T1000 (cell line): ENCODE measurements around the gene G3BP2.

Experiments
- DNase-seq: peaks from one replicate; lab custom pipeline; 2025; ENCODE audit warnings: mixed read lengths; lab: John Stamatoyannopoulos, UW

The G3BP2 gene

DNA sequence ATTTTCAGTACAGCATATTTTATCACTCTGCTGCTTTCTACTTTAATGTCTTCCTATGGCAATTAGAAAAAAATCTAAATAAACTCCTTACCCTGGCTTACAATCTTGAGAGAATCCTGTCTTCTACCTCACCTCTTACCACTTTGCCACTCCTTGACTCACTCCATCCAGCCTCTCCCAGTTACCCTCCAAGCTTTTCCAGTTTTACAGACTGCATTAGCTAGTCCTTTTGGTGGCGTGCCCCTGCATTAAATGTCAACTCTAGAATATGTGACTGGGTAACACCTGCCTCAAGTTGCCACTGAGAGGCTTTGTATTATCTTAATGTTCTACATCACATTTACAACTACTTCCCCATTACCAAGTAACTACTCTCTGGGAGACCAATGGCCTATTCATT lies 35.4 kb downstream of the G3BP2 start:
- no peak for DNase-seq

DNA sequence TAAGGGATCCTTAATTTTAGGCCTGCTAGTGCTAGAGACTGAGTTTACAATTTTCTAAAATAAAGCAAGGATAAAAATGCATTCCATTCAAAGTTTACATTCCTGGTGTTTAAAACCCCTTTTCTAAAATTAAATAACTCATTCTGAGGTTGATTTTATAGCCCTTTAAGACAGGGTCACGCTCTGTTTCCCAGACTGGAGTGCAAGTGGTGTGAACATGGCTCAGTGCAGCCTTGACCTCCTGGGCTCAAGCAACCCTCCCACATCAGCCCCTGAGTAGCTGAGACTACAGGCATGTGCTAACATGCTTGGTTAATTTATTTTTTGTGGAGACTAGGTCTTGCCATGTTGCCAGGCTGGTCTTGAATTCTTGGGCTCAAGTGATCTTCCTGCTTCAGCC lies 36.0 kb downstream of the G3BP2 start:
- DNase-seq: no peak

DNA sequence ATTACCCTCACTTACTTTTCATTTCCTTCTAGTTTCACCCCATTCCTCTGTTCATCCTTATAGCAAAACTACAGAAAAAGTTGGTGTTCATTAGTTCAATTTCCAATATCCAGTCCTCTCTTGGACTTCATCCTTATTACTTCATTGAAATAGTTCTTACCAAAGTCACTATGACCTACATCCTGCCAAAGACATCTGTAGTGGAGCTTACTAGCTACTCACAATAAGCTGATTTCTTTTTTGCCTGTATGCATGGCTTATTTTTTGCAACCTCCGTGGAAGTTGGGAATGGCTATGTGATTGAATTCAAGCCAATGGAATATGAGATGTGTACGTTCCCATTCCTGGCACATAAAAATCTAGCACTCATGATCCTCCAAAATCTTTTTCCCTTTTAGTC lies 38.3 kb downstream of the G3BP2 start:
- no peak for DNase-seq

DNA sequence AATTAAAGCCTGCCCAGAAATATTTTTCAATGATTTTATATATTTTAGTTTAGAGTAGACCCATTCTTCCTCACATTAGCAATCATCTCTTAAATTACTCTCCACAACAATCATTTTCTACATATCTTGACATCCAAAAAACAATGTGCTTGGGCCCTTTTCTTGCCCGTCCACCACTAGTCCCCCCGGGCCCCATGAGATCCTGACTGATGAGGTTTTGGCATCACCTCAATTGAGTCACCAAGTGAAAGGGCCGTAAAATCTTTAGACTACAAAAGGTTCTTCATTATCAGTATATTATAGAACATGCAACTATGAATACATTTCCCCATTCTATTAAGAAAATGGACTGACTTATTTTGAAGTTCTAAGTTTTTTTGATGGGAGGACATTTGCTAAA lies 38.9 kb downstream of the G3BP2 start:
- no peak for DNase-seq

DNA sequence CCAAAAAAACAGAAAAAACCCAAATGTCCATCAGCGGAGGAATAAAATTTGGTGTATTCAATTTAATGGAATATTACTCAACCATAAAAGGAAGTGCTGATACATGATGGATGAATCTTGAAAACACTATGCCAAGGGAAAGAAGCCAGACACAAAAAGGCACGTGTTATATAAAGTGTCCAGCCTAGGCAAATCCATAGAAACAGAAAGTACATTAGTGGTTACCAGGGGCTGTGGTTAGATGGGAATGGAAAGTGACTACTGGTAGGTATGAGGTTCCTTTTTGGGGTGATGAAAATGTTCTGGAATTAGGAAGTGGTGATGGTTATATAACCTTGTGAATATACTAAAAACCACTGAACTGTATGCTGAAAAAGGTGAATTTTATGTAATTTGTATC lies 39.4 kb downstream of the G3BP2 start:
- DNase-seq: no peak

DNA sequence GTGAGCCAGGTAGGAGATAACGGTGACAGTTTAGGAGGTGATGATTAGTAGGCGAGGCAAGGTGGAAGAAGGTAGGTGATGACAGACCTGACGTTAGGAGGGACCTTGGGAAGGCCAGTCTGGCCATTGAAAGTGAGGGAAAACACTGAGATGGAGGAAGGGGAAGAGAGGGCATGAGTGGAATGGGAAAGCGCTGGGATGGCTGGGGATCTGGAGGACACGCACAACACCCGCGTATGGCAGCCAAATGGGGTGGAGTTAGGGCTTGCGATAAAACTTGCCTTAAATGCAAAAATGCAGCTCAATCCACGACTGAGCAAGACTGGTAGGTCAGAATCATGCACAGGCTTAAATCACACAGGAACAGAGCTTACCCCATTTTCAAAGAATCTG lies 42.3 kb downstream of the G3BP2 start:
- DNase-seq: no peak

DNA sequence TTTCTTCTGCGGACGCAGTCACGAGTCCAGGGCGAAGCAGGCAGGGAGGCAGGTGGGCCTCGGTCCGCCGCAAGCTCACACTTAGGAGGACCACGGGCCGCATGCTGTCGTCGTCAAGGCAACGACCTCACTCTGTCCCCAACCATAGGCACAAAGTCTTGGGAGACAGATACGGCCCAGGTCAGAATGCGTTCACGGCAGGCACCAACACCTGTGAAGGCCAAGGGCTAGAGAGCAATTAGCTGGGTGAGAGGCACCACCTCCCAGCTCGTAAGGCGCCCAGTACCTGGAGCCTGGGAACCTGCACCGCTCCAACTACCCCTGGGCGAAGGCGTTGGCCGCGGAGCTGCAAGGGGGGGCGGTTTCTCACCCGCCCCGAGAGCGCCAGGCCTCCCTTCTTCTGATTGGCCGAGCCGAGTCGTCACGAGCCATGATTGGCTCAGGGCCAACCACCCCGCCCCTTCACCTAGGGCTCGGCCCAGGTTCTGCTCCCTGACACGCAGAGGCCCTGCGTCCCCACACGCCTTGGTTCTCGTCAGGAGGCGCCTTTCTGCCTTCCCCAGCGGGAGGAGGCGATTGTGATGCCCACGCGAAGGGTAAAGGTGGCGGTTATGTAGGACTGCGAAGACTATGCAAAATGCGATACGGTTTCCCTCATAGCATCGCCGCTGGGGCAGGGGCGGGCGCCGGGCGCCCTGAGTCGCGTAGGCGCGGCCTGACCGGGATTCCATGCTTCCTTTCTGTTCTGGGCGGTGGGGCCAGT lies 42.9 kb downstream of the G3BP2 start, which contains the start of gene CDKL2:
Gene CDKL2, minus strand, starts transcription at position 355 of the 763 bp plus-strand sequence. CDS start 4,540 bp downstream, outside the sequence.
- DNase-seq: no peak

DNA sequence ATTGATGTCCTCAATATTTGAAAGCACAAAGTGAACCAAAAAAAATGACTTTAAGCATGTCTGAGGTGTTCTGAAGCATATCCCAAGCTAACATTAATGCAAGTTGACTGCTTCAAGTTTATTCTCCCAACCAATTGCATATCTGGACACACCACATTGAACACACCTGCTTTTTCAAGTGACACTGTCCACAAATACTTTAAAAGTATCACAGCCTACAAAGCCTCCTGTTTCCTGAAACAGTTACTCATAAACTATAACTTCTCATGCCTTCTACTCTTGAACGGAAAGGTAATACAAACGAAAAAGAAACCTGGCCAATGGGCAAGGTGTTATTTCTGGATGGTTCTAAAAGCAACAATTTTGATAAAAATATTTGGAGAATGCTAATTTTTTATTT lies 44.0 kb downstream of the G3BP2 start:
- DNase-seq: no peak

DNA sequence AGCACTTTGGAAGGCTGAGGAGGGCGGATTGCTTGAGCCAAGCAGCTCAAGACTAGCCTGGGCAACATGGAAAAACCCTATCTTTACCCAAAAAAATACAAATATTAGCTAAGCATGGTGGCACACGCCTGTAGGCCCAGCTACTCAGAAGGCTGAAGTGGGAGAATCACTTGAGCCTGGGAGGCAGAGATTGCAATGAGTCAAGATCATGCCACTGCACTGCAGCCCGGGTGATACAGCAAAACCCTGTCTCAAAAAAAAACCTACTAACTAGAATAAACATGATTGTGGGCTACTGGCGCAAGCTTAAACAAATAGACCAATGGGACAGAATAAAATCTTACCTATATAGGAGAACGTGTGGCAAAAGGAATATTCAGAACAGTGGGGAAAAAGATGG lies 50.2 kb downstream of the G3BP2 start:
- DNase-seq: no peak

DNA sequence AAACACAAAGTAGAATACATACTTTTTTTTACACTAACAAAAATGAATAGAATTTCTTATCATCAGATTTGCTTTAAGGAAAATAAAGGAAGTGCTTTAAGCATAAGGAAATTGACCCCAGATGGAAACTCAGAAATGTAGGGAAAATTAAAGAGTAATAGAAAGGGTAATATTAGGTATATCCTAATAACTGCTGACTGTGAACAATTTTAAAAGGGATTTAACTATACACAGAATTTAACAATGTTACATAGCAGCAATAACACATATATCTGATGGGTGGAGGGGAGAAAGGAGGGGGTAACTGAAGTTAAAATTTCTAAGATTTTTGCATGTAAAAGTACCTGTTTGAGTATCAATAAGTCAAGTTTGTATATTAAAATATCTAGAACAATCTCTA lies 51.5 kb downstream of the G3BP2 start:
- no peak for DNase-seq

DNA sequence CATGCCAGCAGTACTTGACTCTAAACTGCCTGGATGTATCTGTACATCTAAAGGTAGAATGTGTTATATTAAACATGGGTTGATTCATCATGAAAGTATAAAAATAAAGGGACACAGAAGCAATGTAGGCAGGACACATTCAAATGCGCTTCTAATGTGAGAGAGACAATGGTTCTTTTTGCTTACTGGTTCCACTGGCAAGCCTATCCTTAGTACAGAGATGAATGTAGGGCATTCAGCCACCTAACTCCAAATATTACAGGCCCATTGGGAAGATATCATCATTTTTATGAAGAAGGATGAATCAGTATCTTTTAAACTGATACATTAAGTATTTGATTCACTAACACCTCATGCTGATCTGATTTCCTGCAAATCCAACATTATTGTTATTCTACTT lies 60.9 kb downstream of the G3BP2 start:
- DNase-seq: no peak

DNA sequence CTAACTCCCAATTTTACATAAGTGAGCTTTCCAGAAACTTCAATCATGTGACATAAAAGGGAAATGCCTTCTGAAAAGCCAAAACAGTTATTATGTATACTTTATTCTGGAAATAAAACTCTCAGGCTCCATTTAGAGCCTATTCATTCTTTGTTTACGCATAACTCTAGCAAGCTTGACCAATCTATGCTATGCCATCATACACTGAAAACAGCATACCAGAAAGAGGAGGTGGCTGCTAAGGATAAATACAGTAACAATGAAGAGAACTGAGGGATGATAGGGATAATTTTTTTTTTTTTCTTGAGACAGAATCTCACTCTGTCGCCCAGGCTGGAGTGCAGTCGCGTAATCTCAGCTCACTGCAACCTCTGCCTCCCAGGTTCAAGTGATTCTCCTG lies 67.3 kb downstream of the G3BP2 start:
- no peak for DNase-seq

DNA sequence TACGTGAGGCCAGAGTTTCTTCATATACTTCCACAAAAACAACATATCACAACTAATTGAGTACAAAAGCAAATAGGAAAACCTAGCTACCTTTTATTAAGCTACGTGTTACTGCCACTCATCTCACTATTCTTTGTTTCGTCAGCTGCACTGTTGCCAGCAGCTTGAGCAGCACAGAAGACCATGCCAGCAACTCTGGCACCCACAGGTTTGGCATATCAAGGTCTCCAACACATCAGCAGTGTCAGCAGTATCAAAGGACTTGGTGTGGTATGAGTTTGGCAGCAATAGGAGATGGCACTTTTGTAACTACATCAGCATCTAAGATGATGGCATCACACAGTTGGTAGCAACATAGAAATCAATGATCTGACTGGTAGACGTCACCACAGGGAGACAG lies 73.6 kb downstream of the G3BP2 start:
- no peak for DNase-seq

DNA sequence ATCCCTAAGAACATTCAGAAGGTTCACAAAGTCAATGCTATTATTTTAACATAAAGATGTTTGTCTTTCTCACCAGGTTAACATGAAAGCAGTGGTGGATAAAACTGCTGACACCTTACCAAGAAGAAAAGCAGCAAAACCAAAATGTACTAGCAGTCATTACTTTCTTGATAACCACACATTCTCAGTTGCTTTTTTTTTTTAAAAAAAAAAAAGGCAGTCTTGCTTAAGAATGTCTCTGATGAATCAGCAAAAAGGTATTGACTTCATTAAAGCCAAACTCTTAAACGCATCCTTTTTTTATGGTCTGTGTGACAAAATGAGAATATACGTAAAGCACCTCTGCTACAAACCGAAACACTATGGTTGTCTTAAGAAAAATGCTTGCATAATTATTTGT lies 74.8 kb downstream of the G3BP2 start:
- no peak for DNase-seq

DNA sequence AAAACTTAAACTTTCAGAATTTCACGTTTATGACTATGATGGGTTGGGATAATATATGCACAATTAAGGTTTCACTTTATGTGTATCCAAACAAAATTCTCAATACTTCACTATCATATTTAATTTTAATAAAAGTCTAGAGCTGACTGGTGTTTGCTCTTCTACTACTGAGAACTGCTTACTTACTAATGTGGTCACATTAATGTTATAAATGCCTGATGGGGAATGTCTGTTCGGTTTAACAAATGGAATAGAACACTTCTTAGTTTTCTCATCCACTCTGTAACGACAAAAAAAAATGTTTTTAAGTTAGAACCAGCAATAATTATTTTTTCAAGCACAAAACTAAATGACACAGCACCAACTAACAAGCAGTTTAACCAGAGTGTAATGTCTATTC lies 77.2 kb downstream of the G3BP2 start:
- DNase-seq: no peak

DNA sequence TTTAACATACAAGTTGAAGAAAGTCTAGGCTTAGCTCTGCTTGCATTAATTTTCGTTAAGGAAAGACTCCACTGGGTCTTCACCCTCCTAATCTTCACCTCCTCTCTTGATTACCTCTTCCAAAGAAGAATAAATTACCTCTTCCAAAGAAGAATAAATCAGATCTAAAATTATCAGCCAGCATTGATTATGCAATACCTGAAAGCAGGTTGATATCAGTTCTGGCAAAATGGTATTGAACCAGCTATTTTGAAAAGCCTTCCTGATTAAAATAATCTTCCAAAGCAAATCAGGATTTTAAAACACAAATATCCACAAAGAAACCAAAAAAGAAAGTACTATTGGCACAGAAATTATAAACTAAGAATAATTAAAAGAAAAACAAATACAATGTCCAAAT lies 79.8 kb downstream of the G3BP2 start:
- DNase-seq: no peak
